22Rv1 (cell line): Measurements from ENCODE around the gene MKLN1.

Experiments
- ZFX ChIP-seq: fragments of 450-650 bp; IDR thresholded peaks from 2 replicates; pipeline ENCODE4 v1.6.1; 2017; ENCODE audit warnings: antibody characterized with exemption, borderline replicate concordance
- TF ChIP-seq, protein P1 (sequence below): fragments of 450-650 bp; IDR thresholded peaks from 2 replicates; pipeline ENCODE4 v1.5.1; 2017; ENCODE audit warnings: mild to moderate bottlenecking

DNA sequence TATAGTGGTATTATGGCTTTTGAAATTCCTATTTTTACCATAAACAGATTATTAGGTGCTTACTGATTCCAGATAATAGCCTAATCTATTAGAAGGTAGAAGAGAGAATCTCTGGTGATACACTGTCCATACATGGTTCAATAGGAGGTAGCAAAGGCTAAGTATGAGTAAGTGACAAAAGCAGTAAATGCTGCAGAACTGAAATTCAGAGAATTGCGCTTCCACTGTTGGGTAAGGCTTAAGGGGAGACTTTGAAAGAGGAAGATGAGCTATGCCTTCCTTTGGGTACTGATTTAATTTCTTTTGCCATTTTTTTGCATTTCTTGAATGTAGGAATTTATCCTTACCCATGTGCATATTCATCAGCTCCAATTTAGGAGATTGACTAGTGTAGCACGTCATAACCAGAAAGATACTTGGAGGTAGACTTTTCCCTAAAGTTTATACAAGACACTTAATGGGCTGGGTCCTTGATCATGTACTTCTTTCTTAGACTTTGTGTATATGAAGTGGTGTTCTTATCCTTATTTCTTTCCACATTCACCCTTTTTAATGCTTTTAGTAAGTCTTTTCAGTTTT lies 15.3 kb downstream of the MKLN1 start:
- TF ChIP-seq, protein P1, sequence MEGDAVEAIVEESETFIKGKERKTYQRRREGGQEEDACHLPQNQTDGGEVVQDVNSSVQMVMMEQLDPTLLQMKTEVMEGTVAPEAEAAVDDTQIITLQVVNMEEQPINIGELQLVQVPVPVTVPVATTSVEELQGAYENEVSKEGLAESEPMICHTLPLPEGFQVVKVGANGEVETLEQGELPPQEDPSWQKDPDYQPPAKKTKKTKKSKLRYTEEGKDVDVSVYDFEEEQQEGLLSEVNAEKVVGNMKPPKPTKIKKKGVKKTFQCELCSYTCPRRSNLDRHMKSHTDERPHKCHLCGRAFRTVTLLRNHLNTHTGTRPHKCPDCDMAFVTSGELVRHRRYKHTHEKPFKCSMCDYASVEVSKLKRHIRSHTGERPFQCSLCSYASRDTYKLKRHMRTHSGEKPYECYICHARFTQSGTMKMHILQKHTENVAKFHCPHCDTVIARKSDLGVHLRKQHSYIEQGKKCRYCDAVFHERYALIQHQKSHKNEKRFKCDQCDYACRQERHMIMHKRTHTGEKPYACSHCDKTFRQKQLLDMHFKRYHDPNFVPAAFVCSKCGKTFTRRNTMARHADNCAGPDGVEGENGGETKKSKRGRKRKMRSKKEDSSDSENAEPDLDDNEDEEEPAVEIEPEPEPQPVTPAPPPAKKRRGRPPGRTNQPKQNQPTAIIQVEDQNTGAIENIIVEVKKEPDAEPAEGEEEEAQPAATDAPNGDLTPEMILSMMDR = no peak
- TF ChIP-seq ZFX = no peak
